ENCODE measurements around the gene LIPC. TPM values are rescaled to one million over a fixed set of nuclear protein-coding genes. Genes with fewer than 3 reads are reported as not detected.

The LIPC gene
- total RNA-seq, 1 experiment from 2014 or later = not detected

- Mint-ChIP-seq H3K4me3 (no peak overlapping the region), H3K27me3 (ENCODE audit: low read depth) (peaks cover 10% of the 10 kb centered on the region), H3K4me1 (peaks cover 53% of the 10 kb centered on the region), H3K36me3 (no peaks in the 10 kb centered on the region), H3K9me3 (no peaks in the 10 kb centered on the region), H3K27ac (no peak overlapping the region)
- DNase-seq (ENCODE audit: low spot score) = no peak
- no peak for ATAC-seq
- ChIA-PET CTCF (no interaction called here), POLR2A (no interaction called here)
- TF ChIP-seq FOXK1 (CRISPR knock-in tag; IDR thresholded peaks at IDR 0.05) (no peak), PREB (CRISPR knock-in tag; IDR thresholded peaks at IDR 0.05; ENCODE audit: borderline replicate concordance) (no peak), NFATC4 (CRISPR knock-in tag; IDR thresholded peaks at IDR 0.05) (no peak), HMGA2 (CRISPR knock-in tag; IDR thresholded peaks at IDR 0.05) (no peak), JUN (CRISPR knock-in tag; IDR thresholded peaks at IDR 0.05) (no peak), ZNF121 (CRISPR knock-in tag; IDR thresholded peaks at IDR 0.05) (no peak), SOX15 (CRISPR knock-in tag; IDR thresholded peaks at IDR 0.05) (no peak), ATF3 (CRISPR knock-in tag; conservative IDR thresholded peaks at IDR 0.05) (no peak), ZNF138 (CRISPR knock-in tag; conservative IDR thresholded peaks at IDR 0.05) (no peak), MYBL2 (CRISPR knock-in tag; IDR thresholded peaks at IDR 0.05) (no peak), PRDM15 (CRISPR knock-in tag; IDR thresholded peaks at IDR 0.05) (no peak), CREM (CRISPR knock-in tag; IDR thresholded peaks at IDR 0.05) (no peak), OVOL2 (CRISPR knock-in tag; IDR thresholded peaks at IDR 0.05; ENCODE audit: borderline replicate concordance) (no peak), ZNF423 (CRISPR knock-in tag; IDR thresholded peaks at IDR 0.05) (no peak), ARID4B (CRISPR knock-in tag; IDR thresholded peaks at IDR 0.05; ENCODE audit: borderline replicate concordance) (no peak), ZNF532 (CRISPR knock-in tag; IDR thresholded peaks at IDR 0.05; ENCODE audit: borderline replicate concordance) (no peak), KAT7 (CRISPR knock-in tag; IDR thresholded peaks at IDR 0.05; ENCODE audit: borderline replicate concordance) (no peak), MAX (CRISPR knock-in tag; IDR thresholded peaks at IDR 0.05) (no peak), ETV6 (CRISPR knock-in tag; IDR thresholded peaks at IDR 0.05) (no peak), CDX4 (CRISPR knock-in tag; IDR thresholded peaks at IDR 0.05; ENCODE audit: borderline replicate concordance) (no peak)
These were observed 10.3 kb downstream of the LIPC start for GRCh38 chr15:58442122-58442521.
